Left renal cortex interstitium (tissue), 4 donors: Measurements from ENCODE around the gene MRPL33. TPM values are rescaled to one million over a fixed set of nuclear protein-coding genes. Genes with fewer than 3 reads are reported as not detected.

Source experiments
- DNase-seq, 4 donors: peaks; one replicate each; pipeline ENCODE4 v3.0.0-alpha.2; 2013; ENCODE audit warnings: low read depth in 4 of 4, low spot score in 2 of 4, missing footprints in 1 of 4
- polyA plus RNA-seq, 4 donors: library from polyadenylated mRNA; unstranded; fragments of 120-200 nt; gene quantifications; one replicate each; pipeline ENCODE4 v1.2.1, GENCODE V29; 2013; ENCODE audit not compliant: insufficient read length in 4 of 4

The MRPL33 gene
- polyA plus RNA-seq, 4 donors: 141 to 180 (median 157) TPM

GRCh38 chr2:27806311-27807059 is 35.0 kb downstream of the MRPL33 start:
- DNase-seq: peak in 1 of 4 donors; percentile 12

GRCh38 chr2:27807476-27807875 is 36.0 kb downstream of the MRPL33 start:
- no peak for DNase-seq

GRCh38 chr2:27808418-27808817 is 36.9 kb downstream of the MRPL33 start:
- DNase-seq: no peak

- DNase-seq: no peak
These were observed 37.5 kb downstream of the MRPL33 start for GRCh38 chr2:27808984-27809383.

GRCh38 chr2:27809761-27810241 is 38.3 kb downstream of the MRPL33 start:
- no peak for DNase-seq

GRCh38 chr2:27810455-27810854 is 38.9 kb downstream of the MRPL33 start:
- DNase-seq: no peak

GRCh38 chr2:27811768-27812167 is 40.2 kb downstream of the MRPL33 start:
- no peak for DNase-seq

GRCh38 chr2:27814758-27815157 is 43.2 kb downstream of the MRPL33 start:
- no peak for DNase-seq

GRCh38 chr2:27815860-27816438 is 44.4 kb downstream of the MRPL33 start:
- DNase-seq: no peak

- DNase-seq: no peak
These were observed 50.5 kb downstream of the MRPL33 start for GRCh38 chr2:27822049-27822448.

GRCh38 chr2:27823135-27823534 is 51.6 kb downstream of the MRPL33 start:
- DNase-seq: no peak

GRCh38 chr2:27823569-27823968 is 52.0 kb downstream of the MRPL33 start:
- no peak for DNase-seq

GRCh38 chr2:27824401-27824800 is 52.9 kb downstream of the MRPL33 start:
- no peak for DNase-seq

GRCh38 chr2:27828305-27828704 is 56.8 kb downstream of the MRPL33 start:
- DNase-seq: no peak

Other genes starting within 250 kb of the MRPL33 start
- 10 to 100 TPM; 66.1 to 84.9 (median 75.4) TPM for gene ZNF512, start 188.7 kb upstream of the MRPL33 start, polyA plus RNA-seq
- 10 to 100 TPM; 11.0 to 14.7 (median 11.5) TPM for gene CCDC121, start 142.7 kb upstream of the MRPL33 start, polyA plus RNA-seq
- 10 to 100 TPM; 52.3 to 66.8 (median 58.8) TPM for gene GPN1, start 142.7 kb upstream of the MRPL33 start, polyA plus RNA-seq
- 10 to 100 TPM; 49.5 to 72.8 (median 59.2) TPM for gene SUPT7L, start 108.1 kb upstream of the MRPL33 start, polyA plus RNA-seq
- 10 to 100 TPM; 30.3 to 41.6 (median 34.9) TPM for gene SLC4A1AP, start 107.8 kb upstream of the MRPL33 start, polyA plus RNA-seq
- gene RBKS, start 118.7 kb downstream of the MRPL33 start, polyA plus RNA-seq: 1 to 10 TPM; 7.7 to 9.5 (median 7.9) TPM
- 10 to 100 TPM; 43.6 to 58.2 (median 51.3) TPM for gene BABAM2, start 119.0 kb downstream of the MRPL33 start, polyA plus RNA-seq